Spleen (tissue), 7 donors: Measurements from ENCODE around the gene VTI1B.

ENCODE experiments used
- CTCF ChIP-seq, 11 experiments: fragments of 200-600 bp in 7 of 11; fragments of 450-650 bp in 4 of 11; sonication (generic) in 4 of 11; IDR thresholded peaks in 8 of 11; conservative IDR thresholded peaks in 3 of 11; 1 replicate in 7 of 11; 2 replicates in 4 of 11; pipeline versions ENCODE4 v1.4.0 to v1.8.0; 2016 to 2021; ENCODE audit warnings: antibody characterized with exemption in 11 of 11, inconsistent platforms in 4 of 11, mild to moderate bottlenecking in 1 of 11
- POLR2A ChIP-seq, 3 donors: fragments of 450-650 bp; IDR thresholded peaks; one replicate each; pipeline ENCODE4 v1.5.1; 2017; ENCODE audit warnings: antibody characterized with exemption in 3 of 3, mild to moderate bottlenecking in 1 of 3
- POLR2AphosphoS5 ChIP-seq, 3 donors: sonication (generic); formaldehyde crosslinking; IDR thresholded peaks; one replicate each; pipeline ENCODE4 v1.5.1; 2017; ENCODE audit warnings: antibody characterized with exemption in 3 of 3
- donor health status: DM: no; HTN: no; CAD: no; lungs with moderate emphysema.
- donor health status: DM: no; HTN: no; CAD: no.
- donor health status: DM: no; HTN: no; CAD: no.

- TF ChIP-seq CTCF (IDR thresholded peaks at IDR 0.05 in 8 of 11, conservative IDR thresholded peaks at IDR 0.05 in 3 of 11) (no peak), POLR2AphosphoS5 (IDR thresholded peaks at IDR 0.05) (no peak), POLR2A (IDR thresholded peaks at IDR 0.05) (no peak)
Measured at GRCh38 chr14:67703997-67704396, 29.6 kb upstream of the VTI1B start.
